ENCODE measurements around the gene CER1. TPM values are rescaled to one million over a fixed set of nuclear protein-coding genes. Genes with fewer than 3 reads are reported as not detected.
"Not testable (repeated sequence)": the region's sequence is repeated elsewhere in the genome, so short reads cannot be mapped to it uniquely, and the experiment has no call there.

The CER1 gene
- total RNA-seq, 2 donors from 2014 or later, result not detected

GRCh38 chr9:14730461-14730898, 7.9 kb upstream of the CER1 start:
- intact Hi-C loops (cut with DNase I), result no loop called here
- ATAC-seq, result no peak
- DNase-seq, result no peak

DNA sequence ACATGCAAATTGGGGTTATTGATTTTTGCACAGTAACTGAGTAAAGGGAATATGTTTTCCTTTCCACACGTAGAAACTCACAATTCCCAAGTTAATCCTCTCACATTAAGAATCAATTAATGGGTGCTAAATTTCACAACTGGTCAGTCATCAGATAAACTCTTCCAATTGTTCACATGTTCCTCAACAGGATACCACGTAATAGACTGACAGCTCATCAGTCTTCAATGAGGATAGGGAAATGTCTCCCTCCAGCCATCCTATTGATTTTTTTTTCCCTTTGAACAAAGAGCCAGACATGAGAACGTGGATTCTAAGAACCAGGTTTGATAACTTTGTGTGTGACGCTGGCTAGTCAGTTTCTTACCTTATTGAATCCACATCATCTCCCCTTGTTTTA, 768 bp upstream of the CER1 start:
- DNase-seq (no peak), ATAC-seq (no peak)
- intact Hi-C loops (cut with DNase I), result no loop called here

- no peak for ATAC-seq
- DNase-seq, result no peak
- intact Hi-C loops (cut with DNase I), result no loop called here
Measured at GRCh38 chr9:14719231-14719923, 3.2 kb downstream of the CER1 start.

DNA sequence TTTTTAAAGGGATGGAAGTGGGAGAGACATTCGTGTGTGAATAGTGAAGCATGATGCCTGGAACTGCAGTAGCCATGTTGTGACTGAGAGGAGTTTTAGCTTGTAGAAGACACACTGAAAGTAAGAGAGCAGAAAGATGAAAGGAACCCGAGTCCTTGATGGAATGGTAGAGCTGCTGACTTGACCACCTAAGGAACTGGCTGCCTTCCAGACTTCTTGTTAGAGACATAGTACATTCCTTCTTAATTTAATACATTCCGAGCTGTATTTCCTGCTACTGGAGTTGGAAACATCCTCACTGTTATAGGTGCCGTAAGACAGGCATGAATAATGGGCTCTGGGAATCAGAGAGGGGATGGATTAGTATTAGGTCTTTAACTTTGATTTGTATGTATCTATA, 7.4 kb downstream of the CER1 start:
- DNase-seq (no peak), ATAC-seq (no peak)
- intact Hi-C loops (cut with DNase I), result no loop called here

GRCh38 chr9:14713187-14713767, 9.3 kb downstream of the CER1 start:
- ATAC-seq, result no peak
- intact Hi-C loops (cut with DNase I), result no loop called here
- DNase-seq, result no peak

DNA sequence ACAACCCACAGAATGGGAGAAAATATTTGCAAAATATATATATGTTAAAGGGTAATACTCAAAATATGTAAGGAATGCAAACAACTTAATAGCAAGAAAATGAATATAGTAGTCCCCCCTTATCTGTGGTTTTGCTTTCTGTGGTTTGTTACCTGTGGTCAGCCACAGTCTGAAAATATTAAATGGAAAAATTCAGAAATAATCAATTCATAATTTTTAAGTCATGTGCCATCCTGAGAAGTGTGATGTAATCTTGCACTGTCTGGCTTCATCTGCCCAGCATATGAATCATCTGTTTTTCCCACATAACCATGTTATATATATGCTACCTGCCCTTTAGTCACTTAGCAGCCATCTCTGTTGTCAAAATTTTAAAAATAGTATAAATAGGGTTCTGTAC, 11.7 kb downstream of the CER1 start:
- ATAC-seq (no peak), DNase-seq (no peak)
- intact Hi-C loops (cut with DNase I), result no loop called here

- no peak for DNase-seq
- no peak for ATAC-seq
- intact Hi-C loops (cut with DNase I), result no loop called here
Measured at GRCh38 chr9:14706530-14707140, 15.9 kb downstream of the CER1 start.

- intact Hi-C loops (cut with DNase I), result no loop called here
- DNase-seq (no peak), ATAC-seq (no peak)
Measured at GRCh38 chr9:14705079-14705478, 17.5 kb downstream of the CER1 start.

- ATAC-seq, result no peak
- intact Hi-C loops (cut with DNase I), result no loop called here
- DNase-seq, result no peak
Measured at GRCh38 chr9:14704281-14704680, 18.3 kb downstream of the CER1 start.

- ATAC-seq (no peak), DNase-seq (no peak)
- intact Hi-C loops (cut with DNase I), result no loop called here
Measured at GRCh38 chr9:14702200-14702720, 20.3 kb downstream of the CER1 start.

- ATAC-seq (peak; percentile 99), DNase-seq (peak; percentile 81)
- intact Hi-C loops (cut with DNase I), result no loop called here
Measured at GRCh38 chr9:14693251-14693861, 29.2 kb downstream of the CER1 start, which contains the start of gene ZDHHC21. TSS of gene ZDHHC21 (minus strand) at chr9:14693432. CDS start at chr9:14674340, 19,092 bp downstream.

- DNase-seq (peak; percentile 21), ATAC-seq (peak; percentile 60 to 67)
- intact Hi-C loops (cut with DNase I), result no loop called here
Measured at GRCh38 chr9:14692470-14693250, 29.9 kb downstream of the CER1 start.

GRCh38 chr9:14690948-14691730, 31.4 kb downstream of the CER1 start:
- intact Hi-C loops (cut with DNase I), result no loop called here

GRCh38 chr9:14687042-14687719, 35.4 kb downstream of the CER1 start:
- intact Hi-C loops (cut with DNase I), result no loop called here
- DNase-seq, result no peak
- ATAC-seq, result peak in 1 of 2 donors; percentile 18

More at GRCh38 chr9:14690948-14691730, 31.4 kb downstream of the CER1 start:
- DNase-seq (no peak), ATAC-seq (no peak)

DNA sequence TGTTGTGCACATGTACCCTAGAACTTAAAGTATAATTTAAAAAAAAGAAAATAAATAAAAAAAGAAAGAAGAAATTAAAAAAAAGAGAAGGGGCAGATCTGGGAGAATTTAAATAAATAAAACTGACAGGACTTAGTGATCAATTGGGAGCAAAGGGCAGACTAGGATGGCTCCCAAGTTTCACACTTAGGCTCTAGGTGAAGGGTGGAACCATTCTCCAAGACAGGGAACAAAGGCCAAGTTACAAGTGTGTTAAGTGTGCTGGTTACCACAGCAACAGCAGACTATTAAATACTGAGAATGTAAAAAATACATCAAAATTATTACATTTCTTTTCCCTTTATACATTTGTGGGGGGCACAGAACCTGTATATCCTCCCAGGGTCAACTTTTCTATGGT, 36.4 kb downstream of the CER1 start:
- intact Hi-C loops (cut with DNase I), result no loop called here
- peak in 1 of 2 donors; percentile 44 for ATAC-seq
- no peak for DNase-seq

DNA sequence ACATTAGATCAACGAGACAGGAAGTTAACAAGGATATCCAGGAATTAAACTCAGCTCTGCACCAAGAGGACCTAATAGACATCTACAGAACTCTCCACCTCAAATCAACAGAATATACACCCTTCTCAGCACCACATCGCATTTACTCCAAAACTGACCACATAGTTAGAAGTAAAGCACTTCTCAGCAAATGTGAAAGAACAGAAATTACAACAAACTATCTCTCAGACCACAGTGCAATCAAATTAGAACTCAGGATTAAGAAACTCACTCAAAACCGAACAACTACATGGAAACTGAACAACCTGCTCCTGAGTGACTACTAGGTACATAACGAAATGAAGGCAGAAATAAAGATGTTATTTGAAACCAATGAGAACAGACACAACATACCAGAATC, 39.9 kb downstream of the CER1 start:
- ATAC-seq; intact Hi-C loops (cut with DNase I); DNase-seq: not testable (repeated sequence)

- intact Hi-C loops (cut with DNase I), result no loop called here
- no peak for DNase-seq
- no peak for ATAC-seq
Measured at GRCh38 chr9:14678776-14679175, 43.8 kb downstream of the CER1 start.

DNA sequence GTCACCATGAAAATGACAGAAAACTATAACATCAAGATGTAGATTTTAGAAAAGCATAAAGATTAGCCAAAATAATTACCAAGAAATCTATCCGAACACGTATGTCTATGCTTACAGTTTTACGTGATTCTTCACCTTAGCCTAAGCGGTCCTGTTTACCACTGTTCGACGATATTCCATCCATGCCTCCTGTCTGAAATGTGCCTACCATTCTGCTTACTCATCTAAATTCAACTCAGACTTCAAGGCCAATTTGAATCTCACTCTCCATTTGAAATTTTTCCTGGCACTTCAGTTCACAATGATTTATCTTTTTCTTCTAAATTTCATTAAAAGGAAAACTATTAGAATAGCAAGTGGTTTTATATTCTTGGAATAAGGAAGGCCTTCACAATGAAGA, 44.7 kb downstream of the CER1 start:
- no peak for ATAC-seq
- DNase-seq, result no peak
- intact Hi-C loops (cut with DNase I), result no loop called here
